ENCODE results near the gene TMIGD2.
A peak's percentile ranks its signal among the peaks of the same experiment; 100 is the strongest.
"Not testable (repeated sequence)": the region's sequence is repeated elsewhere in the genome, so short reads cannot be mapped to it uniquely, and the experiment has no call there.

The TMIGD2 gene, protein sequence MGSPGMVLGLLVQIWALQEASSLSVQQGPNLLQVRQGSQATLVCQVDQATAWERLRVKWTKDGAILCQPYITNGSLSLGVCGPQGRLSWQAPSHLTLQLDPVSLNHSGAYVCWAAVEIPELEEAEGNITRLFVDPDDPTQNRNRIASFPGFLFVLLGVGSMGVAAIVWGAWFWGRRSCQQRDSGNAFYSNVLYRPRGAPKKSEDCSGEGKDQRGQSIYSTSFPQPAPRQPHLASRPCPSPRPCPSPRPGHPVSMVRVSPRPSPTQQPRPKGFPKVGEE

GRCh38 chr19:4302243-4302640, at the start of gene TMIGD2:
Gene TMIGD2 (minus strand): TSS chr19:4302389. CDS start chr19:4302385, 4 bp downstream.
- peak; percentile 40 for DNase-seq (ENCODE audit: low spot score)

- no peak for DNase-seq (ENCODE audit: low spot score)
Observed at GRCh38 chr19:4350726-4351125, 48.5 kb upstream of the TMIGD2 start.

GRCh38 chr19:4350111-4350510, 47.9 kb upstream of the TMIGD2 start:
- no peak for DNase-seq (ENCODE audit: low spot score)

DNA sequence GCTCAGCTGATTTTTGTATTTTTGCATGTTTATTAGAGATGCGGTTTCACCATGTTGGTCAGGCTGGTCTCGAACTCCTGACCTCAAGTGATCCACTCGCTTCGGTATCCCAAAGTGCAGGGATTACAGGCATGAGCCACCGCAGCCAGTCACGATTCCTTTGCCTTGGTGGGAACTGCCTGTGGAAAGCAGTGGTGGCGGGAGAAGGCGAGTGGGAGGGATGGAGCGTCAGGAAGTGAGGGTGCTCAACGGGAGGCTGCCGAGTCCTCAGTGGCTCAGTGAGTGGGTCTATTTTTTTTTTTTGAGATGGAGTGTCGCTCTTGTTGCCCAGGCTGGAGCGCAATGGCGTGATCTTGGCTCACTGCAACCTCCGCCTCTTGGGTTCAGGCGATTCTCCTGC, 47.0 kb upstream of the TMIGD2 start:
- DNase-seq (ENCODE audit: low spot score) = not testable (repeated sequence)

- no peak for DNase-seq (ENCODE audit: low spot score)
Observed at GRCh38 chr19:4347521-4347920, 45.3 kb upstream of the TMIGD2 start.

DNA sequence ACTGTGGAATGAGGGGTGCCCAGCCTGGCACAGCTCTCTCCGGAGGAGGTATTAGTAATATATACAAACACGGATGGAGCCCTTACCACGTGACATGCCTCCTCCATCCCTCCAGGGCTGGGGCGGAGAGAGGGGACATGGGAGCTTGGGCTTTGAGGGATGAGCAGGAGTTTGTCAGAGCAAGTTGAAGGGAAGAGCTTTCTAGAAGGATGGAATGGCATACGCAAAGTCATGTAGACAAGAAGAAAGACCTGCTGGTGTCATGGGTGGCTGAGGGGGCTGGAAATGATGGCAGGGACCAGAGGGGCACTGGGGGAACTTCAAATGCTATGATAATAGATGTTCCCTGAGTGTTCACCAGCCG, 43.8 kb upstream of the TMIGD2 start:
- DNase-seq (ENCODE audit: low spot score) = no peak

GRCh38 chr19:4345342-4346019, 43.3 kb upstream of the TMIGD2 start:
- no peak for DNase-seq (ENCODE audit: low spot score)

DNA sequence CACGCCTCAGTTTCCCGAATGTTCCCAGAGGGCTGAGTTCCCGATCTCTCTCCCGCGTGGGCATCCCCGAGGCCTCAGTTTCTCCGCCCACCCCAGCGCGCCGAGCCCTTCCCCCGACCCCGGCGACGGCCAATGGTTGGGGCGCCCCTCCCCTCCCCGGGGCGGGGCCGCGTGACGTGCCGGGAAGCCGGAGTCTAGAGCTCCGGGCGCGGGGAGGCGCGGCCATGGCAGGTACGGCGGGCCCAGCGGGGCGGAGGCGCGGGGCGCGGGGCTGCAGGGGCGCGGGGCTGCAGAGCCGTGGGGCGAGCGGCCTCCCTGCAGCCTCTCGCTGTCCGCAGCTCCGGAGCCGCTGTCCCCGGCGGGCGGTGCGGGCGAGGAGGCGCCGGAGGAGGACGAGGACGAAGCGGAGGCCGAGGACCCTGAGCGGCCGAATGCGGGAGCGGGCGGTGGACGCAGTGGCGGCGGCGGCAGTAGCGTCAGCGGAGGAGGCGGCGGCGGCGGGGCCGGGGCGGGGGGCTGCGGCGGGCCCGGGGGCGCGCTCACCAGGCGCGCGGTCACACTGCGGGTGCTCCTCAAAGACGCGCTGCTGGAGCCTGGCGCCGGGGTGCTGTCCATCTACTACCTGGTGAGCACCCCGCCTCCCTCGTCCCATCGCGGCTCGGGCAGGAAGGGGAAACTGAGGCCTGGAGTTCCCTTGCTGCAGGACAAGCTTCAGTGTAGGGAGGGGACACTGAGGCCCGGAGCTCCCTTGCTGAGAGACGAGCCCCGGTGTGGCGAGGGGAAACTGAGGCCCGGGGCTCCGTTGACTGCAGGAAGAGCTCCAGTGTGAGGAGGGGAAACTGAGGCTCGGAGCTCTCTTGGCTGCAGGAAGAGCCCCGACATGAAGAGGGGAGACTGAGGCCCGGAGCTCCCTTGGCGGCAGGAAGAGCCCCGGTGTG, 41.5 kb upstream of the TMIGD2 start, which contains the start of gene MPND:
MPND (plus strand) TSS at position 193 of the 938 bp plus-strand sequence; CDS start at position 225, 32 bp downstream.
- peak; percentile 86 for DNase-seq (ENCODE audit: low spot score)

DNA sequence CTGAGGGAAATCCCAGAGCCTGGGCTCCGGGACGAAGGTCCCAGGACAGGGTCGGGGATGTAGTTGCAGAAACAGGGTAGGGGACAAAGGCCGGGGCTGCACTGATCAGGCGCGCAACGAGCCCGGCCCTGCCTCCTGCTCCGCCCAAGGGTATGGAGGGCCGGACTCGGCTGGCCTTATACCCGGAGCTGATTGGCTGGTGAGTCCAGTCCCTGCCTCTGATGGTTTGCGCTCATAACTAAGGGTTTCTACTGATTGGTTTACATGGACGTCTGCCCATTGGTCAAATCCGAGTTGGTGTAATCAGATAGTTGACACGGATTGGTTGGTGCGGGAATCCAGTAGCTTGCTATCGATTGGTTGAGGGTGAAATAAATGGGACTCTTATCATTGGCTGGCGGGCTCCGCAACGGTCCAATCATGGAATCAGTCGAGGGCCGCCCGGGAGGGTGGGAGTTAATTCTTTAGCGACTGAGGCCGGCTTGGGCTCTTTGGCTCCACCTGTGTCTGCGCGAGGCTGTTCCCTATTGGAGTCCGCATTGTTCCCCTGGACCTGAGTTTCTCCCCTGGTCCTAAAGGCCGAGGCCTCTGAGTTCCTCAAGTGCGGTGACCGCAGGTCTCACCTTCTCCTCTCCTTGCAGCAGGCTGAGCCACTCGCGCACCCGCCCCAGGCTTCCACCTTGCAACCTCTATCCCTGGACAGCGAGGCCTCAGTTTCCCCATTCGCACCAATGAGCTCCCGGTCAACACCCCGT, 40.6 kb upstream of the TMIGD2 start:
- DNase-seq (ENCODE audit: low spot score) = peak; percentile 97

DNA sequence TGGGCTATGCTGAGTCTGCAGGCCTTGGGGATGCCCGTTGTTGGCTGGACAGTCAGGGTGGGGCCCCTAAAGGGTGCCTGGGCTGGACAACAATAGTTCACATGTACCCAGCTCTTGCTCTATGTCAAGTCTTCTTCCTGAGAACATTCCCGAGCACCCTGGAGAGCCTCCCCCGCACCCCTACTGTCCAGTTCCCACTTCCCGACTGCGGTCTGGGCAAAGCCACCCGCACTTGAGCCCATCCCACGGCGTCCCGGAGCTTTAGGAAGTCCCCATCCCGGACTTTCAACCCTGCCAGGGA, 40.1 kb upstream of the TMIGD2 start:
- no peak for DNase-seq (ENCODE audit: low spot score)

GRCh38 chr19:4338441-4339355, 36.5 kb upstream of the TMIGD2 start, which contains the start of gene STAP2:
Gene STAP2 (minus strand): TSS chr19:4338827. CDS start chr19:4338753, 74 bp downstream.
- no peak for DNase-seq (ENCODE audit: low spot score)

GRCh38 chr19:4337906-4338440, 35.8 kb upstream of the TMIGD2 start:
- no peak for DNase-seq (ENCODE audit: low spot score)

GRCh38 chr19:4334929-4335570, 32.9 kb upstream of the TMIGD2 start:
- no peak for DNase-seq (ENCODE audit: low spot score)

GRCh38 chr19:4329858-4330257, 27.7 kb upstream of the TMIGD2 start:
- DNase-seq (ENCODE audit: low spot score) = no peak

DNA sequence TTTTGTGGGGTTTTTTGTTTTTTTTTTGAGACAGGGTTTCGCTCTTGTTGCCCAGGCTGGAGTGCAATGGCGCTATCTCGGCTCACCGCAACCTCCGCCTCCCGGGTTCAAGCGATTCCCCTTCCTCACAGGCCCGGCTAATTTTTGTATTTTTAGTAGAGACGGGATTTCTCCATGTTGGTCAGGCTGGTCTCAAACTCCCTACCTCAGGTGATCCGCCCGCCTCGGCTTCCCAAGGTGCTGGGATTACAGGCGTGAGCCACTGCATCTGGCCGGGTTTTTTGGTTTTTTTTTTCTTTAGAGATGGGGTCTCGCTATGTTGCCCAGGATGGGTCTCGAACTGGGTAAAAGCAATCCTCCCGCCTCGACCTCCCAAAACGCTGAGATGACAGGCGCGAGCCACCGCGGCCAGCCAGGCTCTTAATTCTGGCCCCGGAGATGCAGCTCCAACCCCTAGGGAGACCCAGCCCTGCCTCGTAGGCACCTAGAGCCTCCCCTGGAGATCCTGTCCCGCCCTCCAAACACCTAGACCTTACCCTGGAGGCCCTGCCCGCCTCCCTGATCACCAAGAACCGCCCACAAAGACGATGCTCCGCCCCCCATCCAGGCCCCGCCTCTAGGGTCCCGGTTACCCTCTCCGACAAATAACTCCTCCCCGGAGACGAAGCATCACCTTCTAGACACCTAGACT, 26.9 kb upstream of the TMIGD2 start:
- DNase-seq (ENCODE audit: low spot score) = not testable (repeated sequence)

DNA sequence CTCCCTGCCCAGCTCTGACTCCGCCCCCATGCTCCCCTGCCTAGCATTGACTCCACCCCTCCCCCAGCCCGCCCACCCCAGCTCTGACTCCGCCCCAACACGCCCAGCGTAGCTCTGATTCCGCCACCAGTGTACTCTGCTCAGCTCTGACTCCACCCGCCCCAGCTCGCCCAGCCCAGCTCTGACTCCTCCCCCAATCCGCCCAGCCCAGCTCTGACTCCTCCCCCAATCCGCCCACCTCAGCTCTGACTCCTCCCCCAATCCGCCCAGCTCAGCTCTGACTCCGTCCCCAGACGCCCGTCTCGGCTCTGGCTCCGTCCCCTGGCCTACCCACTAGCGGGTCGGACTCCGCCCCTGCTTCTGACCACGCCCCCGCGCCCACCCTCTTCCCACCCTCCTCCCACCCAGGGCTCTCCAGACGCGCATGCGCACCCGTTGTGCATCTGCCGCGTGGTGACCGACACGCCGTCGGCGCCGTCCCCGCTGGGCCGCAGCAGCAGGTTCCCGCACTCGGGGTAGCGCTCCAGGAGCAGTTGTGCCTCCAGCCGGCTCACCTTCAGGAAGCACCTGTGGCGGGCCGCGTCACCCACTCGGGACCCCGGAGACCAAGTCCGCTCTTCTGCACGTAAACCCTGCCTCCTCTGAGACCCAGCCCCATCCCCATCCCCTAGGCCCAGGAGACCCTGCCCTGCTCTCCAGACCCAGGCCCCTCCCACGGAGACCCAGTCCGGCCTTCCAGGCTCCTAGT, 26.2 kb upstream of the TMIGD2 start:
- peak; percentile 97 for DNase-seq (ENCODE audit: low spot score)

DNA sequence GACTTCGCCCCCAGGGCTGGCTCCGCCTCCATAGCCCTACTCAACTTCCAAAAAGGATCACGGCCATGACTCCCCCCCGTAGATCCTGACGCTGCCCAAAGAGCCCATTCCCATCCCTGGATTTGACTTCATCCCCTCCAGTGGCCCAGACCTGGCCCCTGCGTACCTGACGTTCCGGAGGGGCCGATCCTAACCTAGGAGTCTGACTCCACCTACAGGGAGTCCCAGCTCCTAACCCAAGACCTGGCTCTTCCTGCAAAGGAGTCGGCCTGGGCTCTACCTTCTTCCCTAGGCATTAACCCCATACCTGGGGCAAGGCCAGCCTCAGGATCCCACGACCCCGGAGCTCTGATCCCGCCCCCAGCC, 25.7 kb upstream of the TMIGD2 start:
- no peak for DNase-seq (ENCODE audit: low spot score)

- peak; percentile 65 for DNase-seq (ENCODE audit: low spot score)
Observed at GRCh38 chr19:4327252-4327876, 25.2 kb upstream of the TMIGD2 start.
